ENCODE results near the gene MPZL1.

MPZL1 gene

GRCh38 chr1:167695756-167696561, 25.8 kb upstream of the MPZL1 start:
- no peak for DNase-seq (ENCODE audit: low read depth)

GRCh38 chr1:167697667-167698141, 24.1 kb upstream of the MPZL1 start:
- DNase-seq (ENCODE audit: low read depth) = no peak

GRCh38 chr1:167698313-167698712, 23.5 kb upstream of the MPZL1 start:
- DNase-seq (ENCODE audit: low read depth) = no peak

GRCh38 chr1:167701510-167701909, 20.3 kb upstream of the MPZL1 start:
- no peak for DNase-seq (ENCODE audit: low read depth)

- DNase-seq (ENCODE audit: low read depth) = no peak
These were observed 18.2 kb upstream of the MPZL1 start for GRCh38 chr1:167703557-167703956.

- no peak for DNase-seq (ENCODE audit: low read depth)
These were observed 17.1 kb upstream of the MPZL1 start for GRCh38 chr1:167704715-167705114.

- DNase-seq (ENCODE audit: low read depth) = no peak
These were observed 16.5 kb upstream of the MPZL1 start for GRCh38 chr1:167705250-167705649.

- DNase-seq (ENCODE audit: low read depth) = no peak
These were observed 15.4 kb upstream of the MPZL1 start for GRCh38 chr1:167706363-167706762.

- no peak for DNase-seq (ENCODE audit: low read depth)
These were observed 14.6 kb upstream of the MPZL1 start for GRCh38 chr1:167706931-167707877.

GRCh38 chr1:167707942-167708341, 13.8 kb upstream of the MPZL1 start:
- no peak for DNase-seq (ENCODE audit: low read depth)

GRCh38 chr1:167708940-167709389, 12.8 kb upstream of the MPZL1 start:
- no peak for DNase-seq (ENCODE audit: low read depth)

- DNase-seq (ENCODE audit: low read depth) = no peak
These were observed 10.9 kb upstream of the MPZL1 start for GRCh38 chr1:167710836-167711235.

- no peak for DNase-seq (ENCODE audit: low read depth)
These were observed 10.0 kb upstream of the MPZL1 start for GRCh38 chr1:167711797-167712196.

GRCh38 chr1:167713330-167714081, 8.3 kb upstream of the MPZL1 start:
- DNase-seq (ENCODE audit: low read depth) = no peak

- peak; percentile 69 for DNase-seq (ENCODE audit: low read depth)
These were observed 7.7 kb upstream of the MPZL1 start for GRCh38 chr1:167714098-167714438.

- peak; percentile 81 for DNase-seq (ENCODE audit: low read depth)
These were observed 7.2 kb upstream of the MPZL1 start for GRCh38 chr1:167714439-167715156.

- peak; percentile 74 for DNase-seq (ENCODE audit: low read depth)
These were observed 6.4 kb upstream of the MPZL1 start for GRCh38 chr1:167715157-167715999.

- no peak for DNase-seq (ENCODE audit: low read depth)
These were observed 5.8 kb upstream of the MPZL1 start for GRCh38 chr1:167716000-167716271.

GRCh38 chr1:167717351-167717750, 4.4 kb upstream of the MPZL1 start:
- DNase-seq (ENCODE audit: low read depth) = no peak

GRCh38 chr1:167718914-167719691, 2.7 kb upstream of the MPZL1 start:
- DNase-seq (ENCODE audit: low read depth) = no peak
